Measurements from ENCODE around the gene TBC1D1.

TBC1D1 gene

DNA sequence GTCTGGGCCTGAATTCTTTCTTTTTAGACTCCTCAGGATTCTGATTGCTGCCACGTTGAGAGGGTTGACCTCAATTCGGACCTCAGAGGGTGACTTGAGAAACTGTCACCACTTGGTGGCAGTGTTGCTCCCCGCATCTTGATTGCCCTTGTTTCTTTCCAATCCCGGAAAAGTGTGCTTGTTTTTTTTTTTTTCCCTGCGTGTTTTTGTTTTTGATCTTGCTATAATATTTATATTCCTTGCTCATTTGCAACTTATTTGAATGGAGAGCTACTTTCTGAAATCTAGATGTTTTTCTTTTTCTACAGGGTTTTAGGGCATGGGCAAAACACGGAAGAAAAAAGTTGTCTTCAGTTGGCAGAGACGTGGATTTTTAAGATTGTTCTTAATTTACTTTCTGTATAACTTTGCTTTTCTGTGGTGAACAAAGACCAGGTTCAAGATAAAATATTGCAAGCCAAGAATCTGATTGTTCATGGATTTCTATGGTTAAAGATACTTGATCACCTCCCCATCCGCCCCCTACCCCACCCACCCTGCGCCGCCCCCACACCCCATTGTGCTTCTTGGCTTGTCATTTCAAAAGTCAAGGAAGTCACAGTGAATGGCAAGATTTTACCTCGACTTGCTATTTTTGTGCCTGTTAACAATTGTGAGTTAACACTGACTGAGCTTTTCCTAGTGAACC, 171.3 kb downstream of the TBC1D1 start:
- H3K4me3 ChIP-seq (ENCODE audit: low read depth, low read length), result no peak overlapping the region
- peak; percentile 70 for TF ChIP-seq CTCF (IDR thresholded peaks at IDR 0.05; ENCODE audit: borderline replicate concordance, insufficient read depth, low read depth, low read length)

DNA sequence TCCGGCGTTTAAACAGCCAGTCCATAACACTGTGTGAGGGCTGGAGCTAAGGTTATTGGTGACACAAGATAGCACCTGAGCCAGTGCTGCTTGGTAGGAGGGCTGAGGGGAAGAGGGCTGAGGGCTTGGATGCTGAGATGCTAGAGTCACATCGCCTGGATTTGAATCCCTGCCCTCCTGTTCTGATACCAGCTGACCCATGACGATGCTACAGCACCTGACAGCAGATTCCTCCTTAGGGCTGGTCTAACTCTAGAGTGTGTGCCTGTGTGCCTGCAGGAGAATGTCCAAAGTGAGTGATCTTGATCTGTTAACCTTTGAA, 171.9 kb downstream of the TBC1D1 start:
- TF ChIP-seq CTCF (IDR thresholded peaks at IDR 0.05; ENCODE audit: borderline replicate concordance, insufficient read depth, low read depth, low read length), result no peak
- H3K4me3 ChIP-seq (ENCODE audit: low read depth, low read length), result no peak overlapping the region

- no peak for TF ChIP-seq CTCF (IDR thresholded peaks at IDR 0.05; ENCODE audit: borderline replicate concordance, insufficient read depth, low read depth, low read length)
- H3K4me3 ChIP-seq (ENCODE audit: low read depth, low read length), result no peak overlapping the region
Observed at GRCh38 chr4:38065176-38065575, 174.3 kb downstream of the TBC1D1 start.

DNA sequence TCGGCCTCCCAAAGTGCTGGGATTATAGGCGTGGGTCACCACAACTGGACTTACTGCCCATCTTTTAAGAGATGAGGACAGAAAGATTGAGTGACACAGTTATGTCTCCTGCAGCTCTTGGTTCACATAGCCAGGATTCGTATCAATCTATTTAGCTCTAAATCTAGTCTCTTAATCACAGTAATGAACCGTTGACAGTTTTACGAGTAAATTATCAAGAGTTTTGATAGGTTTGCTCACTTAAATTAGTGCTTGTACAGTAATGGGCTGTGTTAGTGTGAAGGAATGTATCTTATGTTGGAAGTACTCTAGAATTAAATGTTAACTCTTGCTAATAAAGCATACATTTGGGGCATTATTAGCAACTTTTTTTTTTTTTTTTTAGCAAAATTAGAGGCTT, 175.0 kb downstream of the TBC1D1 start:
- no peak overlapping the region for H3K4me3 ChIP-seq (ENCODE audit: low read depth, low read length)
- no peak for TF ChIP-seq CTCF (IDR thresholded peaks at IDR 0.05; ENCODE audit: borderline replicate concordance, insufficient read depth, low read depth, low read length)

- H3K4me3 ChIP-seq (ENCODE audit: low read depth, low read length), result no peak overlapping the region
- no peak for TF ChIP-seq CTCF (IDR thresholded peaks at IDR 0.05; ENCODE audit: borderline replicate concordance, insufficient read depth, low read depth, low read length)
Observed at GRCh38 chr4:38067499-38067898, 176.6 kb downstream of the TBC1D1 start.

- no peak overlapping the region for H3K4me3 ChIP-seq (ENCODE audit: low read depth, low read length)
- TF ChIP-seq CTCF (IDR thresholded peaks at IDR 0.05; ENCODE audit: borderline replicate concordance, insufficient read depth, low read depth, low read length), result no peak
Observed at GRCh38 chr4:38068107-38068506, 177.2 kb downstream of the TBC1D1 start.

DNA sequence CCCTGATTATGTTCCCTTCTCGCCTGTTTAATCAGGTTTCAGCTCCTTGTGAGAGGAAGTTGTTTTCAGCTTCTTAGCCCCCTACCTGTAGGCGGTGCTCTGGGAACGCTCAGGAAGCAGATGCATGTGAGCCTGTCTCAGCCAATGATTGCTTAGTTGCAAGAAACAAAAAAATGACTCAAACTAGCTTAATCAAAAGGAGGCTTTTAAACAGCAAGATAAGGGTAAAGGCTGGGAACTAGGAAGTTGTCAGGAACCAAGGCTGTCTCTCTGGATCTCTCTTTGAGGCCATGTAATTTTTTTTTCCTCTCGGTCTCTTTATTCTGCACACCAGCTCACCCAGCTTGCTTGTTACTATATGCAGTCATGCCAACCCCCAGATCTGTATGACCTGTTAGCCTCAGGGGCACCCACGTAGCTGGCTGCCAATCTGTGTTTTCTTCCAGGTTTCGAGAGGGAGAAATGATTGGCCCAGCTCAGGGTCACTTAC, 178.4 kb downstream of the TBC1D1 start:
- peak; percentile 53; the same call in 1 of the 2 replicates for TF ChIP-seq CTCF (IDR thresholded peaks at IDR 0.05; ENCODE audit: borderline replicate concordance, insufficient read depth, low read depth, low read length)
- H3K4me3 ChIP-seq (ENCODE audit: low read depth, low read length), result no peak overlapping the region

All from GM12875 (cell line).